CD4-positive, alpha-beta T cell treated with Interleukin-6 at 100 ng/mL for 8 hours (primary cell): ENCODE measurements around the gene KCNAB2.

ENCODE experiments used
- DNase-seq: peaks from one replicate; pipeline ENCODE4 v3.0.0-alpha.2; 2020; ENCODE audit warnings: mixed read lengths, low spot score

The KCNAB2 gene

GRCh38 chr1:6030547-6031261, 15.0 kb upstream of the KCNAB2 start:
- no peak for DNase-seq

- no peak for DNase-seq
Measured at GRCh38 chr1:6033124-6033523, 12.6 kb upstream of the KCNAB2 start.

DNA sequence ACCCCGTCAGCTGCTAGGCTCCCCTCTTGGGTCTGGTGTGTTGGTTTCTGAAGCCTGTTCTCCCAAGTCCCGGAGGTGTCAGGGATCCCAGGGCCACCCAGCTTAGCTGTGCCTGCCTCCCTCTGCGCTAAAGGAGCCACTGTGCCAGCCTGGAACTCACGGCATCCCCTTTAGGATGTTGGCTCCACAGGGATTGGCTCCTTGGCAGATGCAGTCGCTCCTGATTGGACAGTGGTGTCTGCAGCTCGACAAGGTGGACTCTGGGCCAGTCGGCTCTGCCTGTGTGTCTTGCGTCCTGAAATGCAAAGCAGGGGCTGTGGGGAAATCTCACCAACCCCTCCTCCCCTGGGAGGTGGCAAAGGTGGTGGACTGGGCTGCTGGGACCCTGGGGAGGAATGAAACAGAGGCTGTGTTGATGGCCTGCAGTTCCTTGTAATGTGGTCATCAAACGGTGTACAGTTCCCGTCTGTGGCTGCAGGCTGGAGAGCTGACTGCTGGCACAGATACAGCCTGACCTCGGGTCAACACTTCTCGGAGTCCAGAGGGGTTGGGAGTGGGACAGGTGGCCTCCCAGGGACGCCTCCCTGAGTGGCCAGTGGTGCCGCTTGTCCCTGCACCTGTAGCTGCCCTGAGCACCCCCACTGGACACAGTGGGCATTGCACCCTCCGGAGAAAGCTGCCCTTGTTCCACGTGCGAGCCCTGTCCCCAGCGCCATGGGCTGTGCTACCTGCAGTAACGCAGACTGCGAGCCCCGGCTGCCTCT, 11.5 kb upstream of the KCNAB2 start:
- peak; percentile 25 for DNase-seq

- no peak for DNase-seq
Measured at GRCh38 chr1:6034750-6035096, 11.0 kb upstream of the KCNAB2 start.

DNA sequence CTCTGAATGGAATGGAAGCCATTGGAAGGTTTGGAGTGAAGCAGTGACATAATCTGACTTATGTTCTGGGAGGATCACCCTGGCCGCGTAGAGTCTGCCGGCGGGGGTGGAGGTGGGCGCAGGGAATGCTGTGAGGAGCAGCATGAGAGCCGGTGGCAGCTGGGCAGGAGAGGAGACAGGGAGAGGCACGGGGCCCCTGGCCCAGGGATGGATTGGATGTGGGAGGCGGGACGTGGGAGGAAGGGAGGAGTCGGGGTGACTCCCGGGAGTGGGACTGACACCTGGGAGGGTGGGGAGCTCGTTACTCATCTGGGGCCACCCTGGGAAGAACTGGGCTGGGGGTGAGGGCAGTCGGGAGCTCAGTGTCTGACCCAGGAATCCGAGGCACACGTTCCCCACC, 10.4 kb upstream of the KCNAB2 start:
- DNase-seq: no peak

DNA sequence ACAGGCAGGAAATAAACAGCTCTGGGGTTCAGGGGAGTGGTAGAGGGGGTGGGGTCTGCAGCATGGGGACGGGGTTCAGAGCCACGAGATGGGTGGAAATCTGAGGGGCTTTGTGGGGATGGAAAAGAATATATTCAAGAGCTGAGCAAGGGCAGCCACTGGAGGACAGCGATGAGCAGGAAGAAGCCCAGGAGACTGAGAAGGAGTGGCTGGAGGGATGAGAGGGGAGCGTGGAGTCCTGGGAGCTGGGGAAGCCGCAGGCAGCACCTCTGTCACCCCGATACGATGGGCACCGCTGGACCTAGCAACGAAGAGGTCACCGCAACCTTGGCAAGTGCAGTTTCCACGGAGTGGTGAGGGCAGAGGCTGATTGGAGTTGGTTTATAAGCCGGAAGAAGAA, 10.0 kb upstream of the KCNAB2 start:
- DNase-seq: no peak

- DNase-seq: no peak
Measured at GRCh38 chr1:6037338-6037762, 8.3 kb upstream of the KCNAB2 start.

DNA sequence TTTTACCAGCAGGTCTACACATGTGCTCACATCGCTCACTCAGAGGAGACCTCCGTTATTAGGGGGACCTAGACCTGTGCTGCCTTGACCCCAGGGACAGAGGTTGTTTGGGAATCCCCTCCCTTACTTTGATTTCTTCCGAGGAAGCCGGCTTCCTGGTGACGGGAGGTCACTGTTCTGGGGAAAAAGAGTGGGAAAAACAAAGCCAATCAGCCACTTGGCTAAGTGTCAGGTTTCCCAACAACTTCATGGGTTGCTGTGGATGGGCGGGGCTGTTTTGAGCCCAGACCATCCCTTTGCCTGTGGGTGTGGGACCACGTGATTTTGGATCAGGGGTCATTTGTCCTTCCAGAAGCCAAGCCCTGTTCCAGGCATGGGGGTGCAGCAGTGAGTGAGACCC, 7.1 kb upstream of the KCNAB2 start:
- no peak for DNase-seq

- no peak for DNase-seq
Measured at GRCh38 chr1:6039031-6039430, 6.7 kb upstream of the KCNAB2 start.

- DNase-seq: no peak
Measured at GRCh38 chr1:6040444-6040843, 5.2 kb upstream of the KCNAB2 start.

DNA sequence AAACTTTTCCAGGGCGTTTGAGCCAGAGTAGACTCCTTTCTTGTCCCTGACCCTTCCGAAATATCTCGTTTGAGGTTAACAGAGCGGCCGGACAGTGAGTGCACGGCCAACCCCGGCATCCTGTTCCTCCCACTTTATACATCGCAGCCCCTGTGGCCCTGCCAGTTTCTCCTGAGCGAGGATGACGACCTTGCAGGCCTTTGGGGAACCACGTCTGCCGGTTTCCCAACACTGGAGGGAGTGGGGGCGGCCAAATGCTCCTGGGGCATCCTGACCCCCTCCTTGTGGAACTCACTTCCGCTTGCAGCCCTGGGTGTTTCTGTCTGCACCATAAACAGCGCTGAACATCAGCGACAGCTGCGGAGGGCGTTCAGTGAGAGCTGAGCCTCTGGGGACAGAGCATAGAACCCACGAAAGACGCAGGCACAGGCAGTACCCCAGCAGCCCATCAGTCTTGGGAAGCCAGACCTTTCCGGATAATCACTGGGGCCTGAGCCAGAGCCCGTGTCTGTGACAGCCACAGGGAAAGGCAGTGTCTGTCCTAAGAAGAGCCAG, 4.8 kb upstream of the KCNAB2 start:
- no peak for DNase-seq

DNA sequence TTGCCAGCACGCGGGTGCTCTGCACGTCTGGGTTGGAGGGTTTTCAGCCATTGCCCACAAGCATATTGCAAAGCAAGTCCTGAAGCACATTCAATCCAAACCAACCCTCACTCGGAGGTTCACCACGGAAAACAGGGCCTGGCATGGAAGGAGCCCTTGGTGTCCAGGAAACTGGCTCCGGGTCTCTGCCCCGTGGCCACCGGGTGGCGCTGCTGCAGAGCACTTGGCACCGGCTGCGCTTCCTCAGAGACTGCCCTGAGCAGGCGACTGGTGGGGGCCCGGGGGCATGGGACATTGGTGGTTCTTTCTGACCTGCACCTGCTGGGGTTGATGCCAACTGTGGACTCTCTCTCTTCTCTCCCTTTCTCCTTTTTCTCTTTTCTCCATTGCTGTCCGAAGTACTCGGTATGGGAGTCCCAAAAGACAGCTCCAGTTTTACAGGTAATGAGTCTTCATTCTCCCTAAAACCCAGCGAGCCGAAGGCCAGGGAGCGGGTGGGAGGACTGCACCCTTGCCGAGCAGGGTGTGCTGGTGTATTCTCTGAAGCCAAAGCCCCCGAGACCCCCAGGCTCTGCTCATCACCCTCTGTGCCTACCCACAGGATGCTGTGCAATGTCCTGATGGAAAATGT, 4.1 kb upstream of the KCNAB2 start:
- DNase-seq: no peak

GRCh38 chr1:6043561-6043960, 2.1 kb upstream of the KCNAB2 start:
- DNase-seq: no peak

- DNase-seq: no peak
Measured at GRCh38 chr1:6044481-6045109, 1.1 kb upstream of the KCNAB2 start.

GRCh38 chr1:6045110-6045502, 582 bp upstream of the KCNAB2 start:
- no peak for DNase-seq

DNA sequence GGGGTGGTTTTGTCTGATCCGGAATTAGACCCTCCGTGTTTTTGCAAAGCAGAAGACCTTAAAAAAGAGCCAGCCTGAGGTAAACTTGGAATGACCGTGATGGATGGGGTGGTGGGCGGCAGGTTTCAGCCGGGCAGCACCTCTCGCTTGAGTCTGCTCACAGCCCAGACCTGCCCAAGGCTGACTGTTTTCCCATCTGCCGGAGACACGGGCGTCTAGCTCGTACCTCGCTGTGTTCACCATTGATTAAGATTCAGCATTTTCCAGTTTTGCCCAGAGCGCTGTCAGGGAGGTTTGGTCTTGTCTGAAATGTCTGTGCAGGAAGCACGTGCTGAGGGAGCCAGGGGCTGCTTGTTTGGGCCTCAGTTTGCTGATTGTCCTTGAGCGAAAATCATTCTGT, 591 bp downstream of the KCNAB2 start:
- no peak for DNase-seq

- DNase-seq: no peak
Measured at GRCh38 chr1:6048179-6048867, 2.6 kb downstream of the KCNAB2 start.

DNA sequence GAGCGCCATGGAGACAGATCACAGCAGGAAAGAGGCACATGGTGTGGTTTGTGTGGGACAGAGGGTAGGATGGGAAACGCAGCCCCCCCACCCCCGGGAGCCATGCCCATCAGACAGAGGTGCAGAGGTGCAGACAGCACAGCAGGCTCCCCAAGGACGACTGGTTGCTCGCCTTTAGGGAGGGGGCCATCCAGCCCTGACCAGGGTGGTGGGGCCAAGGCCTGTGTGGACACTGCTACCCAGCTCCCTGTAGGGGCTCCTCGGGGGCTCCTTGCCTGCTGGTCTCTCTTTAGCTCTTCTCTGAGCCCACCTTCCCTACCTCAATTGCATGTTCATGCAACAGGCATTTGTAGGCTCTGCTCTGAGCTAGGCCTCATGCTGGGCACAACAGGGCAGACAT, 3.7 kb downstream of the KCNAB2 start:
- no peak for DNase-seq

GRCh38 chr1:6051423-6051822, 5.7 kb downstream of the KCNAB2 start:
- no peak for DNase-seq

DNA sequence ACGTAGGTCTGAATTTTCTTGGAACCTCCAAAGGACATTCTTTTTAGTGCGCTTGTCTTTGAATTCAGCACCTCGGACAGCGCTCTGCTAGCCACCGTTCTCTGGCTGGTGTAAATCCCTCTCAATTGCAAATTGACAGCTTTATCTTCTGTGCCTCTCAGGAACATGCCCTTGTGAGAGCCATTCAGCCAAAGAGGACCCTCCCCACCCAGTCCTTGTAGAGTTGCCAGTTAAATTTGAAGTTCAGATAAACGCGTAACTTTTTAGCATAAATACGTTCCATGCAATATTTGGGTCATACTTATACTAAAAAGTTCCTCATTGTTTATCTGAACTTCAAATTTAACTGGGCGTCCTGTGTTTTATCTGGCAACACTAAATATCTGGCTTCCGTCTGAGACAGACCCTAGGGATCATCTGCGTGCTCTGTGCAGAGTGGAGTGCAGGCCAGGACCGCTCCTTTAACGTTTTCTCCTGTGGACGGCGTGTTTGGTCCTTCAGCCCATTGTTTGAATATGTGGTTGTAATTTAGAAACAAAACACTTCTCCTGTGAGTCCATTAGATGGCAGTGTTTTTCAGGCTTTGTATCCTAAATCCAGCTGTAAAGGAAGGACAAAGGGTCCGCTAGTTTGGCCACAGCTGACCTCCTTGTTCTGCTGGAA, 7.0 kb downstream of the KCNAB2 start:
- DNase-seq: peak; percentile 19

GRCh38 chr1:6053206-6053546, 7.5 kb downstream of the KCNAB2 start:
- DNase-seq: no peak

- no peak for DNase-seq
Measured at GRCh38 chr1:6054596-6054995, 8.9 kb downstream of the KCNAB2 start.
